DOHH2 (cell line): ENCODE measurements around the gene ZNHIT1.

Experiments used
- CTCF ChIP-seq: fragments of 200-600 bp; sonication (generic); IDR thresholded peaks from one replicate; pipeline ENCODE4 v1.5.1; 2014; ENCODE audit warnings: antibody characterized with exemption, mild to moderate bottlenecking, low read depth, low read length; ENCODE audit not compliant: poor library complexity, severe bottlenecking
- EZH2phosphoT487 ChIP-seq: fragments of 200-600 bp; sonication (generic); IDR thresholded peaks from 2 replicates; pipeline ENCODE4 v1.6.1; 2017; ENCODE audit warnings: borderline replicate concordance, mild to moderate bottlenecking, antibody characterized with exemption, low read length, moderate library complexity, mixed read lengths

- no peak for TF ChIP-seq CTCF
- no peak for TF ChIP-seq EZH2phosphoT487
These were observed 30.3 kb downstream of the ZNHIT1 start for GRCh38 chr7:101248276-101248675.
